IPS-NIHi7 (cell line): ENCODE results near the gene PREP.

Experiments used
- DNase-seq: peaks from one replicate; pipeline ENCODE4 v3.0.0; 2012; ENCODE audit warnings: mixed read lengths; ENCODE audit errors: extremely low spot score

The PREP gene

DNA sequence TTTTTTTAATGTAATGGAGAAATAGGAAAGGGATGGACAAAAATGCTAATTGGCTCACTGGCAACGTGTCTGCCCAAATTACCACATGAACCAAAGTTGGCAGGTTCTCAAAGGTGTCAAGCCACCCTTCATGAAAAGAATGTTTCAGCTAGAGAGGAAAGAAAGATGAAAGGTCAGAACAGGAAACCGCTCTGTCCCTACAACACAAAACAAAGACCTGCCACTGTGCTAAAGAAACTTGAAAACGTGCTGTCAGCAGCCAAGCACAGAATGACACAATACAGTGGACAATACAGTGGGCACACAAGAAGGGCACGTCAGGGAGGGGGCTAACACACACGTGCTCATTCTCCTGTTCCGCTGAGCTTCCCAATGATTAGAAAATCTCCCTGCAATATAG lies 4.9 kb downstream of the PREP start:
- DNase-seq: no peak

DNA sequence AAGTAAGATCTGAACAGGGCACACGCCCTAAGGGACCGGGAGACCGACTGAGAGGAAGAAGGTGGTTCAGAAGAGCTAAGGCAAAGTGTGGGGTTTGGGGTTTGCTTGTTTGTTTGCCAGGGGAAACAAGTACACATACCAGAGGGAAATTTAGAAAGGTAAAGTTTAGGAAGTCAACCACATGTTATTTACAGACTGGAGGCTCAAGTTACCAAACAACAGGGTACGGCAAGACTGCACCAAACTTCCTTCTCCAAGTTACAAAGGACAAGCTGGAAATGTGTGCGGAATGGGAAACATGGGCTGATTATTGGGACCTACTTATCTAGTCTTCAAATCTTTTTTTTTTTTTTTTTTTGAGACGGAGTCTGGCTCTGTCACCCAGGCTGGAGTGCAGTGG lies 11.2 kb downstream of the PREP start:
- DNase-seq: no peak

DNA sequence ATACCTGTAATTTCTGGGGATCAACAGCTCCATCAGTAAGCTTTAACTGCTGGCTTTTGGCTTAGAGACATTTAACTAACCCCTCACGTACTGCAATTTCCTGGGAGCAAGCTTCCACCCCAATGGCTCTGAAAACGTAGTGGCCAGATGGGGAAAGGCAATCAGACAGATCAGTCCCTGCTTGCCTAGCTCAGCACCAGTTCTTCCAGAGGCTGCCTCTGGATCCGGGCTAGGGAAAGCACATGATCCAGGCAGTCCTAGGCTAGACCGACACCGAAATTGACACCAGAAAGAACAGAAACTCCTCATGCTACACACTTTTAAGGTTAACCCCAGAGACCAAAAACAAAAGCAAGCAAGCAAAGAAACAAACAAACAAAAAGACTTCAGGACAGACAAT lies 13.3 kb downstream of the PREP start:
- DNase-seq: no peak

DNA sequence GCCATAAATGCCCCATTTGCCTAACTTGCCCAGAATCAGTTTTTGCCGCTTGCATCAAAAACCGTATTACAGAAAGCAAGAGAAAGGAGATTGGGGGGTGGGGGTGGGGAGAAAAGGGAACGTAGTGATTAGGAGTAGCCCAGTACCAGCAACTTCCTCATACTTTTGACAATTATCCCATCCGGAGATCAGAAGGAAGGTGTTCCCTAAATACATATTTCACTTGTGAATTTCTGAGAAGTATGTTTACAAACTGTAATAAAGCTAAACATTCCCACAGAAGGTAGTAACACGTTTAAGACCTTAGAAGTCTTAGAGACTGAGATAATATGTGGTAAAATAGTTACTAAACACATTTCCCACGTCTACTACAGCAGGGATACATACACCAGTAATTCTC lies 14.5 kb downstream of the PREP start:
- DNase-seq: no peak

DNA sequence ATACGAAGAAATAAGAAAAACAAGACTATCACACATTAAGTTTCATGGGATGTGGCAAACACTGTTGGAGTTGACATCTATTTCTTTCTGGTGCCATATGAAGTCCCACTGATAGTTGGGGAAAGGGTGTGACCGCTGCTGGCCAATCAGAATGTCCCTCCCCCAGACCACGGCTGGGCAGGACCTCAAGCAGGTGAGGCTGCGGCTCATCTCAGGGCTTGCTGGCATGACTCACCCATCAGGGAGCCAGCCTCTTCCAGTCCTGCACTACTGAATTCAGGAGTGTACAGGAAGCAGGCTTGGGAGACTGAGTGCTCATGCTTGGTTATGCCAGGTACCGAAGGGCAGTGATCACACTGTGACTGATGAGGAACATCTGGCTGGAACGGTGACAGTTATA lies 18.9 kb downstream of the PREP start:
- no peak for DNase-seq

DNA sequence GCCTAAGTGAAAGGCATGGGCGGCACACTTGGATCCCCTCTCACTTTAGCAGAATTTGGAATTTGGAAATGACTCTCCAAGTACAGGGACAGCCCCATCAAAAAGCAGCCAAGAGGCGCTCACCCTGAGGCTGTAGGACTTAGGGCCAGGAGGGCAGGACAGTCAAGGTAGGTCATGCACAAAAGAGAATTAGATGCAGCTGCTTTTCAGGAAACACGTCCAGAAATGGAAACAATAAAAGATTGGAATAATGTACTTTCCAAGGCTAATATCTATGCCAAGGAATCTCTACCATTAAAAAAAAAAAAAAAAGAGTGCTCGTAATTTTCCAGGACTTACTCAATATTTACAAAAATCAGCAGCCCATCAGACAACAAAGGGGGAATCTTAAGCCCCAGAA lies 19.9 kb downstream of the PREP start:
- DNase-seq: no peak

DNA sequence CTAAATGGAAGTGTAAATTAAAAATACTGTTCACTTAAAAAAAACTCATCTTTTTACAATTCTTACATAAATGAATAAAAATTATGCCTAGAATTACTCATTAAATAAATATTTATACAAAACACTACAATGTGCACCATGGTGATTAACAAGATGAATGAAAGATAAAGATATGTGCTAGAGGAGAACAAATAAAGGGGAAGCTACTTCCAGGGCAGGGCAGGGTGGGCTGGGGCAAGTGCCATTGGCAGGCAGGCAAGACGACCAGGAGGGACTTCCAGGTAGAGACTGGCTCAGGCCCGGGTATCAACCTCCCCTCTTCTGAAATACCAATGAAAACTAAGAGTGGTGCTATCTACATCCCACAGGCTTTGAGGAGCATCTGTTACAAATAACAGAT lies 20.4 kb downstream of the PREP start:
- DNase-seq: no peak

DNA sequence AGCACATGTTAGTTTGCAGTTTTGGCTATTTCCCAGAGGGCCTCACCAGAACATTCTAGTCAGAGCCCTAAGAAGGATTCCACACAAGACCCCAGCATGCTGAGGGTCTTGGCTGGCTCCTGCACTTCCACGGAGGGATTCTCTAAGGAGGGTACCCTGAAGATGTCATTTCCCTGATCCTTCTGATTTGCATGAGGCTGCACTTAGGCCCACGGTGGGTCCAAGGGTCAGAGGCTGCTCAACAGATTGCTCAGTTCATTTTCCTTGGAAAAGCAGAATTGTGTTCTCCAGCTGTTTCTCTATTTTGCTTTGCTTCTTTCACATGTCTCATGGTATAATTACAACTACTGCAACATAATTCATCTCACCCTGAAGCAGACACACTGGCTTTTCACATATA lies 22.2 kb downstream of the PREP start:
- no peak for DNase-seq

DNA sequence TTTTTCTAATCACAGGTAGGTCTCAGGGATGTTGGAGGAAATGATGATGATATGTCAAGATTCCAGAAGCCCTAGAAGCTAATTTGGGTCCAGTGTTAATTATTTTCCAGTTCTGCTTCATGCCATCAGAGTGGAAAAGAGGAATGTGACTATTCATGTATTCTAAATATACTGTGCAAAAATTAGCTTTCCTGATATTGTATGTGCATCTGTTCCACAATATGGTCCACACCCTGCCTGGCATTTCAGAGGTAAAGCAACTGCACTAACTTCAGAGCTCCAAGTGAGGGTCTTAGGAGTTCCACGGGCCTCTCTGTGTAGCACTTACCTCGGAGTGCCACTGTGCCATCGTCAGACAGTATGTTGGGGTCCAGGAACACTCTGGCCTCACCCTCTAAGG lies 27.1 kb downstream of the PREP start:
- DNase-seq: no peak

DNA sequence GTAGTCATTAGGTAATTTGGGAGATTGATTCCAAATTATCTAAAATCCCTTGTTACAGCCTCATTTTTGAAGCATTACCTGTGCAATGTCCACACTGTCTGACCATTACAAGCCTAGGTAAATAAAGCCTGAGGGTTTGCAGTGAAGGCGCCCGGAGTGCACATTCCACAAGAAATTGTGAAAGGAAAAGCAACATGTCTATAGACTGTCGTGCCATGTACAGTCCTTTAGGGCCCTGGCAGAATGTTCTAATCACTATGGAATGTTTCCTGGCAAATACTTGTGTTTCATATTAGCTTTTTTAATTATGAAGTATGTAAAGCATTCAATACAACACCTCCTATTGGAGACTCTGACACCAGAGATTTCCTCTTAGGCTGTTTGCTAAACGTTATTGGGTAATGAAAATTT lies 28.9 kb downstream of the PREP start:
- DNase-seq: no peak

DNA sequence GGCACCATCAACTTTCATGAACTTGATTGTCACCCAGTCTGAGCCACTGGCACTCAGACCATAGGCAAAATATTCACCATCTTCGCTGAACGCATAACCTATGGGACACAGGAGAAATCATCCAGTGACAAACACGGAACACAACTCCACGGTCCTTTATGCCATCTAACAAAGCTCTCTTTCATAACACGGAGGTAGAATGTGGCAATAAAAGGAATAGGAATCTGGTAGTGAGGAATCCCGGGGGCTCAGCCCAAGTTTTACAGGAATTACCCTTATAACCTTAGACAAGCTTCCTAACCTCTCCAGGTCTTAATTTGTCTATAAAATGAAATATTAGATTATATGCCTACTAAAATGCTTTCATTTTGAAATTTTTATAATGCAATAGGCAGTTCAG lies 29.4 kb downstream of the PREP start:
- no peak for DNase-seq

DNA sequence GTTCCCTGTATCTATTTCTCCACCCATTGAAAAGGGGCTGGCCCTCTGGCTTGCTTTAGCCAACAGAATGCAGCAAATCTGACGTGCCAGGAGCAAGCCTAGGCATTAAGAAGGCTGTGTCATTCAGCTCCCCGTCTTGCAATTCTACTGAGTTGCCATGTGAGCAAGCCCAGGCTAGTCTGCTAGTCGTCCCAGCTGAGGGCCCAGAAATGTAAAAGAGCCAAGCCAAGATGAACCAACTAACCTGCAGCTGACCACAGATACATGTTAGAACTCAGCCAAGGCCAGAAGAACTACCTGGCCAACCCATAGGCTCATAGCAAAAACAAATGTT lies 30.1 kb downstream of the PREP start:
- no peak for DNase-seq

DNA sequence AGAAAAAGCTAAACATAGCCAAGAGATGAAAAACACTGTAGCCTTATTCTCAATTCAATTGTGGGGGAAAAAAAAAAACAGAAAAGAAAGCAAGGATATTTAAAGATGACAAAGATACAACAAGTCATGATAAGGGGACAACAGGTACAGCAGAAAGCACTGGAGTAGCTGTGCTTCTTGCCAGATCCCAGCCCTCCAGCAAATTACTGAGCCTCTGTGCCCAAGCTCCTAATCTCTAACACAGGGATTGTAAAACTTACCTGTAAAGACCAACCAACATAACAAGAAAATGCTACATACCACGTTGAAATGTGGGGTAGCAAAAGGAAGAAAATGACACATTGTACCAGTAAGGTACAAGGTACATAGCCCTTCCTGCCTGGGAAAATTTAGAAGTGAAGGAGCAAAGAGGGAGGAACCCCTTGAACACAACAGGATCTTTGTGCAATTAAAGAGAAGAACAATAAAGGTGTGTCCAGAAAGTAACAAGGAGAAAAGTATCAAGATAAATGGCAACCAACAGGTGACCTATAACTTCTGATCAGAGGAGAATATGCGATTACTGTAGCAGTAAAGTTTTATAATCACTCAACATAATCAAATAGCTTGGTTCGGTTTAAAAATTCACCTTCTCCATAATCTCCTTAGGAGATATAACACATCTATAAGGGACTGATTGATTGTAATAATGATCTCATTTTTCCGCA lies 30.6 kb downstream of the PREP start:
- no peak for DNase-seq

DNA sequence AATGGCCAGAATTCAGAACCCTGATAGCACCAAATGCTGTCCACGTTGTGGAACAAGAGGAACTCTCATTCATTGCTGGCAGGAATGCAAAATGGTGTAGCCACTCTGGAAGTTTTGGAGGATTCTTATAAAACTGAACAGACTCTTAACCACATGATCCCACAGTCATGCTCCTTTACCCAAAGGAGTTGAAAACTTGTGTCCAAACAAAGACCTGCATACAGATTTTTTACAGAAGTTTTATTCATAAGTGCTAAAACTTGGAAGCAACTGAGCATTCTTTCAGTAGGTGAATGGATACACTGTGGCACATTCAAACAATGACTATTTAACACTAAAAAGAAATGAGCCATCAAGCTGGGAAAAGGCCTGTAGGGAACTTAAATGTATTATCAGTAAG lies 32.5 kb downstream of the PREP start:
- no peak for DNase-seq

DNA sequence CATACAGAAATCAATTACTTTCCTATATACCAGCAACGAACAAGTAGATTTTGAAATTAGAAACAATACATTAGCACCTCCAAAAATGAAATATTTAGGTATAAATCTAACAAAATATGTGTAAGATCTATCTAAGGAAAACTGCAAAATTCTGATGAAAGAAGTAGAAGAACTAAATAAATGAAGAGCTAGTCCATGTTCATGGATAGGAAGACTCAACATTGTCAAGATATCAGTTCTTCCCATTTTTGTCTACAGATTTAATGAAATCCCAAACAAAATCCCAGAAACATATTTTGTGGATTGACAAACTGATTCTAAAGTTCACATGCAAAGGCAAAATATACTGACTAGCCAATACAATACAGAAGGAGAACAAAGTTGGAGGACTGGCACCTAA lies 33.7 kb downstream of the PREP start:
- DNase-seq: no peak

DNA sequence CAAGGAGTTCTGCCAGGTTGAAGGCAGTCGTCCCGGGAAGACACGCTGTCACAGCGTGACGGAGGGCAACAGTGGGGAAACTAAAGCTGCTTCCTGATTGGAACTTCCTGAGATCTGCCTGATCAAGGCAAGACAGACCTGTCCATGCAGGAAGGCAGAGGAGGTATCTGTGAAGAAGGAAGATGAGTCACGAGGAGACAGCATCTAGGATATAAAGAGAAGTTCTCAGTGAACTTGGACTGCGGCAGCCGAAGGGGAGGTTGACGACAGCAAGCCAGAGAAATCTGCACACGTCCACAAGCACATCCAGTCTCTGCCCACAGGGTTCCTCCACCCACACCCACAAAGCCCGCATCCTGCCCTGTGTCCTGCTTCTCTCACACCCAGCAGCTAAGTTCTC lies 38.6 kb downstream of the PREP start:
- no peak for DNase-seq

DNA sequence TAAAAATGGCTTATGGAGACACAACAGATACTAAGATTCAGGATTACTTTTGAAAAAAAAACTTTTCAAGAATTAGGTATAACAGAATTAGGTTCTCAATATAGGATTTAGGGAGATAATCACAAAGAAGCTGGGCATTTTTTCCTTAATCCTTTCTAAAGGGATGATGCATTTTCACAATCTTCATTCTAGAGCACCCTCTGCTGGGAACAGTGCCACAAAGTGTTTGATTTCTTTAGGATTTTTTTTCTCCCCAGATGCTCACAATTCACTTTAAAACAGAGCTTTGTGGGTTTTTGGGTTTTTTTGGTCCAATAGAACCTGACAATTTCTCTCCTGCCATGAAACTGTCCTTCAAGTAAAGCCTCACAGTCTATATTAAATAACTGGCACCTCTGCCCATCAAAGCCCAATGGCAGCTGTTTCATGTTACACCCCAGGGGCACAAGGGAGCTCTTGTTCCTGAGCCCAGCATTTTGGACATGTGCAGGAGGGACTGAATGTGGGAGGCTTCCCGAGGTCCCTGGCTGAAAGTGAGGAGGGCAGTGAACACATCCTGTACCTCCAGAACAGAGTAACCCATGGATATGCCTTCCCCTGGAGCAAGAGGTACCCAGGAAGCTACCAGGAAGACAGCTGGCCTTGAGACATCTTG lies 39.7 kb downstream of the PREP start:
- DNase-seq: no peak

DNA sequence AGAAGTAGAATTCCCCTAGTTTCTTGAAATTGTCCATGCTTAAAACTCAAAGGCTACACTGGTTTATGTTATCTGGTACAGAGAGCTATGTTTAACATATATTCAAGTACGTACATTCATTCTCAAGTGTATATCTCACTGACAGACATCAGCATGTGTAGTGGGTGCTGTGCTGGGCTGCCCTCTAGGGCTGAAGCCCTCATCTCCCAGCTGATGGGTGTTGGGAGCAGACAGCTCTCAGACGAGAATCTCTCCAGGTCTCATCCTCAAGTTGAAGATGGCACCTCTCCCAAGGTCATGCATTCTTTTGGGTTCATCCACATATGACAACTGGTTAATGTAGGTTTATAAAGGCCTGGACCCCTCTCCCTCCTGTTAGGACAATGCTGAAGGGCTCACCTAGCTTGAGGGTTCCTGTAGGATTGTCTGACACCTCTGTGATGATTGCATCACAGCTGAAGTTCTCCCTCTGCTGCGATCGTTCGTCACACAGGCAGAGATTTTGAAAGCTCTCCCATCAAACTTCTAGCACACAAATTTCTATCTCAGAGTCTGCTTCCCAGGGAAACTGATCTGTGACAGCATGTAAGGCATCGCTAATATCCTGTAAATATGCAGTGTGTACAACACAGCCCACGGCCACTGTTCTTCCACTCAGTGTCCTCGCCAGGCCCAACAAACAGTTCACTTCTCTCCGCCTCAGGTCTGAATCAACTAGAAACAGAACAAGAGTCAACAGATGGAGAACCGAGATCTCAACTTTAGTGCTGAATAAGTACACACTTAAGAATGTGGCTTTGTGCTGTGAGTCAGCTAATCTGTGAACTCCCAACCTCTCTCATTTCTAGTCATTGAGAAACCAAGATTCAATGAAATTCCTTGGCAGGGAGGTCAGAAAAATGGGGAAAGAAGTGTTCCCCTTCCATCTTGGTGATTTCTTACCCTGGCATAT lies 43.2 kb downstream of the PREP start:
- no peak for DNase-seq

DNA sequence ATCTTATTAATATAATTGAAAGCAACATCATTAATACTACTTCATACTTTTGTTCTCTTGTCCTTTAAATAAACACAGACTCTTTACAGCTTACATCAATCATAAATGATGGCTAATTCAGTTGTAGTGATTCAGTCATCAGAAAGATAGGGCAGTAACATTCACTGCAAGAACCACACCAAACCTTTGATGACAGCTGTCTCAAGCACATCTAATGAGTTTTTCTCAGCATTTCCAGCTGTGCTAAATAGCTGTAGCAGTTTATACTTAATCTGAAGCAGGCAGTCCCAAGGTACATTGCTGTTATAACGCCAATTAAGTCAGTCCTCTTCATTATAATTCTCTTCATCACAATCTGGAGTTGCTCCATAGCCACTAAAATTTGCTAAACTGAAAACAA lies 45.7 kb downstream of the PREP start:
- DNase-seq: no peak

DNA sequence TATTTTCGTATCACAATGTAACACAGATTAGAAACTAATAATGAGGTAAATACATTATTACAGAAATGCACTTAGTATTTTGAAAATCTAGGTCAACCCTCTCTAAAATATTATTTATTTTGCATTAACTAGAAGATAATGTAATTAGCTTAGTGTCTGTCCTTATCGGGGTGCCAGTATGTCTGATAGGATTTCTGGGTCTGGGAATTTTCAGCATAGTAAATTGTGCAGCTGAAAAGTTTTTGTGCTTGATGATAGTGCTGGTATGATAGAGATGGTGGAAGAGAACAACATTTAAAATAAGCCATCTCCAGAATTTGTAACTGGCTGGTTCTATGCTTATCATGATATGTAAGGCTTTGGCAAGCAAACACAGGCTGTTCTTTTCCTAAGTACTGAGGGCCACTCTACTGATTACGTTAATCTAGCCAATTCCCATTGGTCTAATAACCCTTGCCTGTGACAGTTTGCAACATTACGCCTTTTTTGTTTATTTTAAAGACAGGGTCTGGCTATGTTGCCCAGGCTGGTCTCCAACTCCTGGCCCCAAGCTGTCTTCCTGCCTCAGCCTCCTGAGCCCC lies 50.8 kb downstream of the PREP start:
- no peak for DNase-seq

DNA sequence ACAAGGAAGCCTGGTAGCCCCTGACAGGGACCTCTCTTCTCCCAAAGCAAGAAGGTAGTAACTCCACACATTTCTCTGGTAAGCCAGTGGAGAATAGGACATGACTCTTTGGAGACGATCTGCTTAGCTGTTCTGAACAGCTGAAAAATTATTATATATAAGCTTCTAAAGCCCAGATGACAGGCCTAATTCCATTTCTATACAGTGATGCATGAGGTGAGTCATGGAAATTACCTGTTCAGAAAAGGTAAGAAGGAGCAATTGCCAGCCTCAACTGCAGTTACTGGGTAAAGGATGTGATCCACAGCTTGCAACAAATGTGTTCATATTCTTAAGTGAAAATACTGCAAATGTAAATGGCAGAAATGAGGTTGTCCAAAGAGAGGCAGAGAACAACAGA lies 54.0 kb downstream of the PREP start:
- DNase-seq: no peak

DNA sequence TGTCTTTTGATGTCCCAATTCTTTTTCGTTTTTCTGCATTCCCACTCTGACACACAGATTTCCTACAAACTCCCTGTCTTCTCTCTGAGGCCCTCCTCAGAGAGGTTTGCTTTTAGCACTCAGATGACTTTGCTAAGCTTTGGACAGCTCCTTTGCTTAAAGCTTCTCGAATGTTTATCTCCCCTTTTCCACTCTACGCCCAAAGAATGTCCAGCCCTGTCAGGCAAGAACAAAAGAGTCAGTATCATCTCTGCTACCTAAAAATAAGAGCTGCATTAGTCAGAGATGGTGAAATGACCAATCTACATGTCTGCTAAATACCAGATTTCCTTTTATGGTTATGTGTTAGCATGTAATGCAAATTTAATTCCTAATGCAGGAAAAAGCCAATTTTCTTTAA lies 56.8 kb downstream of the PREP start:
- DNase-seq: no peak

DNA sequence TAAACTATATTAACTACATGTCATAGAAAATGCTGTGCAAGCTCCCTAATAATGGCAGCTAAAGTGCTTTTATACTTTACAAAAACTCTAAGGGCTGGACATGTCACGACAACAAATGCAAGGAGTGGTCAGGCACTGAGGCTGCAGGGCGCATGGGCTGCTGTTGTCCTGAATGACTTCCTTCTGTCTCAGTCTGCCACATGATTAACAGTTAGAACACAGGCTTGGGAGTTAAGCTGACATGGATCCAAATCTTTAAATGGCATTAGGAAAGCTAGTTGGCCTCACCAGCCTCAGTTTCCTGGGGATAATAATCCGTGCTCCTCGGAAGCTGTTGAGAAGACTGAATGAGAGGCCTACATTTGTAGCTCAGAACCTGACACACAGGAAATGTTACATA lies 57.4 kb downstream of the PREP start:
- DNase-seq: no peak
